GM21360 (cell line): ENCODE data around the gene WASL.
"Not testable (repeated sequence)": the region's sequence is repeated elsewhere in the genome, so short reads cannot be mapped to it uniquely, and the experiment has no call there.

ENCODE experiments used
- ATAC-seq: cut with Tn5 transposase; IDR thresholded peaks from one replicate; pipeline ENCODE4 v1.9.1; 2021; ENCODE audit warnings: mild to moderate bottlenecking, moderate library complexity; ENCODE audit not compliant: unreplicated experiment

Gene WASL

DNA sequence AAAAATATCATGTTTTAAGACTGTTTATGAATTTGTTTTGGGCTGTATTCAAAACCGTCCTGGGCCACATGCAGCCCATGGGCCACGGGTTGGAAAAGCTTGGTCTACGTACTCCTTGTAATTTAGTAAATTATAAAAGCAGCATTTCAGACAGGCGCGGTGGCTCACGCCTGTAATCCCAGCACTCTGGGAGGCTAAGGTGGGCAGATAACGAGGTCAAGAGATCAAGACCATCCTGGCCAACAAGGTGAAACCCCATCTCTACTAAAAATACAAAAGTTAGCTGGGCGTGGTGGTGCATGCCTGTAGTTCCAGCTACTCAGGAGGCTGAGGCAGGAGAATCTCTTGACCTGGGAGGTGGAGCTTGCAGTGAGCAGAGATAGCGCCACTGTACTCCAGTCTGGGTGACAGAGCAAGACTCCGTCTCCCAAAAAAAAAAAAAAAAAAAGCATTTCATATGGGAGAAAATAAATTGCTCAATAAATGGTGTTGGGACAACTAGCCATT is 11.6 kb downstream of the WASL start:
- ATAC-seq, result not testable (repeated sequence)

- ATAC-seq, result no peak
Observed at GRCh38 chr7:123735539-123735938, 13.3 kb downstream of the WASL start.

GRCh38 chr7:123734498-123734897 is 14.3 kb downstream of the WASL start:
- ATAC-seq, result no peak

GRCh38 chr7:123732413-123733091 is 16.3 kb downstream of the WASL start:
- no peak for ATAC-seq

GRCh38 chr7:123729218-123729578 is 19.6 kb downstream of the WASL start:
- no peak for ATAC-seq

GRCh38 chr7:123727071-123727837 is 21.5 kb downstream of the WASL start:
- ATAC-seq, result no peak

DNA sequence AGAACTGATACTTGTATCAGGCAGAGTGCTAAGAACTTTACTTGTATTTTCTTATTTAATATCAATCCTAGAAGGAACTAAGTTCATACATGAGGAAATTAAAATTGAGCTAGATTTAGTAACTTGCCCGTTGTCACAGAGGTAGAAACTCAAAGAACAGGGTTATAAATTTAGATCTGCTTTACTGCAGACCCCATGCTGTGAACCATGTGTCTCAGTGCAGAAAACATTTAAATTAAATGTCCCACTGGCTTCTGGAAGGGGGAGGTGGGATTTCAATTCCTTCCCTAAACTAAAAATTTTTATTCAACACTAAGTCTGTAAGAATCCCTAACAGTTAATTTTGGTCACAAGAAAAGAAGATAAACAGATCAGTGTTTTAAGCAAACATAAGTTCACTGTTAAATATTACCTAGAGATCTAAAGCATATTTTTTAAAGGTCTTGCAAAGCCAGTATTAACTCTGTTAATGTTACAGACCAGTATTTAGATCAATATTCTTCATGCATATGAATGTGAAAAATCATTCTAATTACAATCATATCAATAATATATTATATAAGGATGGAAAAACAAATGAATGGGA is 23.1 kb downstream of the WASL start:
- ATAC-seq, result no peak

DNA sequence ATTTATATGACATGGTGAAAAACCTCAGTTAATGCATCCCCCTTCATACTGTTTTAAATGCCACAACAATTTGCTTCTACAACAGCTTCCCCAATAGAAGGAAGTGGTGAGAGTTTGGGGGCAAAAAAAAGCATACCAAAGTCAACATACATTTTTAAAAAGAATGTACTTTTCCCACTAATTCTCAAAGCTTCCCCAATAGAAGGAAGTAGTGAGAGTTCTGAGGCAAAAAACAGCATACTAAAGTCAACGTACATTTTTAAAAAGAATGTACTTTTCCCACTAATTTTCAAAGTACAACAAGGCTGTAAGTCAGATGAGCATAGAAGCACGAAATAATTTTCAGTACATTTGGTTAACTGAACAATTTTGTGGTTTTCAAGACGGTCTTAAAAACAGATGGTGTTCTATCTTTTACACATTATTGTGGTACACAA is 24.0 kb downstream of the WASL start:
- ATAC-seq, result no peak

DNA sequence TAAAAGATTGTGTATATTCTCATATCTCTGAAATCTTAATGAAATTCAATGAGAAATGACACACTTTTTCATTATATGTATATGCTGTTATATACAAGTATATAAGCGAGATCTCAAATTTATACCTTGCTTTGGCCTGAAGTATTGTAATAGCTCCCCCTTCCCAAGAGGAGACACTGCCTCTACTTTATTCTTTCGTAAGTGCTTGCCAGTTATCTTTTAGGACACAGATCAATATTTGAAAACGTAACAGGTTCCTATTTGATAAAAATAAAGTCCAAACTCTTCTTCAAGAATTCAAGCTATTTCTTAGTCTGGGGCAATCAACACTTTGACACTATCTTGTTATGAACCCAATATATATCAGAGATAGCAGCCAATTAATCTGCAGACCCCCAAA is 24.9 kb downstream of the WASL start:
- no peak for ATAC-seq

DNA sequence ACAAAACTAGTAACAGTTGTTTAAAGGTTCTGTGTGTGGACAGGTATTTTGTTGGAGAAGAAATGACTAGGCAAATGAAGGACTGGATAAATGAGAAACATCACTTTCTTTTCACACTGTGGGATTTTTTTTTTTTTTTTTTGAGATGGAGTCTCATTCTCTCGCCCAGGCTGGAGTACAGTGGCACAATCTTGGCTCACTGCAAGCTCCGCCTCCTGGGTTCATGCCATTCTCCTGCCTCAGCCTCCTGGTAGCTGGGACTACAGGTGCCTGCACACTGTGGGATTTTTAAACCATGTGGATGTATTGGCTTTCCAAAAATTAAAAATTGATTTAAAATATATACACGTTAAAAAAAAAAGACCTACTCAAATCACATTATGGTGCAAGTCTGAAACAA is 28.3 kb downstream of the WASL start:
- ATAC-seq, result not testable (repeated sequence)

GRCh38 chr7:123719197-123719721 is 29.5 kb downstream of the WASL start:
- ATAC-seq, result no peak

GRCh38 chr7:123718773-123719172 is 30.0 kb downstream of the WASL start:
- ATAC-seq, result no peak

- no peak for ATAC-seq
Observed at GRCh38 chr7:123717689-123718088, 31.1 kb downstream of the WASL start.

DNA sequence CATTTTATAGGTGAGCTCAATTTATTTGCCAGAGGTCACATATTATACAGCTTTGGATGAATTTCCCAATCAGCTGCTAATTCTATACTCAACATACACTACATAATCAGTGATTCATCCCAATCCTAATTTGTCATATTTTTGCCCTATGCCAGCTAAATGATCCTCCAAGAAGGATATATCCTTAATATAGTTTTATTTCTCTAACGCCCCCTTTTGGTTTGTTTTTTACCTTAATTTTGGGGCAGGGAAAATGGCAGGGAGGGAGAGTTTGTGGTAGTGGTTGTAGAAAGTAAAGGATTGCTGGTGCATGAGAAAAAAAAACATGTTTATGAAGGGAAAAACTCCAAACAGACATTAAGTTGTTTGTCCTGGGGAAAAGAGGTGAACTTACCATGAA is 31.9 kb downstream of the WASL start:
- no peak for ATAC-seq

- ATAC-seq, result no peak
Observed at GRCh38 chr7:123715799-123716198, 33.0 kb downstream of the WASL start.

GRCh38 chr7:123715198-123715597 is 33.6 kb downstream of the WASL start:
- no peak for ATAC-seq

- no peak for ATAC-seq
Observed at GRCh38 chr7:123714296-123715080, 34.3 kb downstream of the WASL start.

- ATAC-seq, result no peak
Observed at GRCh38 chr7:123712619-123713018, 36.2 kb downstream of the WASL start.

GRCh38 chr7:123711832-123712293 is 36.9 kb downstream of the WASL start:
- no peak for ATAC-seq

DNA sequence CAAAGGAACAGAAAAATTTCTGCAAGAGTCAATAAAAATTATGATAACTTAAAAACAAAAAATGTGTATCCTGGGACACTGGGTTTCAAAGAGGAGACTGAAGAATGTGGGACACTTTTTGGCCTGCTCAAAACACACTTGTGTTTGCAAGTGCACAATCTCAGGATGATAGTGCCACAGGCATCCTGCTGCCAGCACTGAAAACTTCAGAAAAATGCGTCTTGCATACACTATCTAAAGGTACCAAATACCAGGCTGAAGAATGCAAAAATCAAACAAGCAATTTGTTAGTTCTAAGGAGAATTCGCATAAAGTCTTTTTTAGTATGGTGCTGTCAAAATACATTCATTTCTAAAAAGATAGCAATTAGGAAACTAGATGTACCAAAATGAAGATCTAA is 38.1 kb downstream of the WASL start:
- ATAC-seq, result no peak

DNA sequence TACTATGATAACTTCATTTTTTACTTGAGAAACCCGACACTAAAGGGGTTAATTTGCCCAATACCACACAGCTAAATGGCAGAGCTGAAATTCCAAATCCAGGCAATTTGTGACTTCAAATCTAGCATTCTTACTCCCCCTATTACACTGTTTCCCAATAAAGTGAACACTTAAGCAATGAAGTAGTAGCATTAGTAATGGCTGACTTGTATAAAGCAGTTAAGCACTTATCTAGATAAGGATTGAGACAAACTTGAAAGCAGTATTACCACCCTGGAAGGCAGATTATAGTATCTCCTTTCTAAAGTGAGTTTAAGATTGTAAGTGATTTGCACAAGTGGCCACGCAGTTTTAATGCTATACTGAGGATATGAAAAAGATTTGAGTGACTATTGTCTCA is 39.3 kb downstream of the WASL start:
- ATAC-seq, result no peak
